Osteocyte (in vitro differentiated cells): ENCODE results near the gene GTF2A1L. TPM values are rescaled to one million over a fixed set of nuclear protein-coding genes. Genes with fewer than 3 reads are reported as not detected.

Source experiments
- DNase-seq: peaks from one replicate; pipeline ENCODE4 v3.0.0; 2021; ENCODE audit warnings: mixed read lengths; ENCODE audit not compliant: unreplicated experiment; ENCODE audit errors: extremely low spot score
- H3K27ac Mint-ChIP-seq: one replicate; pipeline ENCODE4 v1.8.0; 2021; ENCODE audit warnings: mild to moderate bottlenecking, mixed read lengths; ENCODE audit not compliant: unreplicated experiment
- H3K27me3 Mint-ChIP-seq: one replicate; pipeline ENCODE4 v1.8.0; 2021; ENCODE audit warnings: mixed read lengths; ENCODE audit not compliant: unreplicated experiment
- H3K36me3 Mint-ChIP-seq: one replicate; pipeline ENCODE4 v1.8.0; 2021; ENCODE audit warnings: mixed read lengths; ENCODE audit not compliant: unreplicated experiment
- H3K4me1 Mint-ChIP-seq: one replicate; pipeline ENCODE4 v1.8.0; 2021; ENCODE audit warnings: mixed read lengths; ENCODE audit not compliant: unreplicated experiment
- H3K4me3 Mint-ChIP-seq: one replicate; pipeline ENCODE4 v1.8.0; 2021; ENCODE audit warnings: mild to moderate bottlenecking, moderate library complexity, mixed read lengths; ENCODE audit not compliant: unreplicated experiment
- H3K9me3 Mint-ChIP-seq: one replicate; pipeline ENCODE4 v1.8.0; 2021; ENCODE audit warnings: mixed read lengths; ENCODE audit not compliant: unreplicated experiment
- CTCF ChIP-seq: fragments of 200-600 bp; sonication (generic); IDR thresholded peaks from 2 replicates; pipeline ENCODE4 v1.5.0; 2021; ENCODE audit warnings: antibody characterized with exemption, mild to moderate bottlenecking, moderate library complexity
- total RNA-seq: library from RNA; stranded (reverse); gene quantifications from 2 replicates; pipeline ENCODE4 v1.2.1, GENCODE V29; 2021

The GTF2A1L gene
- total RNA-seq, 1 donor from 2014 or later = not detected

- Mint-ChIP-seq H3K9me3 (no peaks in the 10 kb centered on the region), H3K4me1 (peaks cover 63% of the 10 kb centered on the region), H3K27ac (peak overlapping the region; percentile 82), H3K4me3 (no peak overlapping the region), H3K36me3 (no peaks in the 10 kb centered on the region), H3K27me3 (no peaks in the 10 kb centered on the region)
- no peak for DNase-seq
- TF ChIP-seq CTCF = no peak
Observed at GRCh38 chr2:48715042-48715899, 97.6 kb downstream of the GTF2A1L start.

GRCh38 chr2:48715956-48716355 is 98.3 kb downstream of the GTF2A1L start:
- DNase-seq = peak; percentile 88
- Mint-ChIP-seq H3K4me1 (peaks cover 65% of the 10 kb centered on the region), H3K27ac (peak overlapping the region; percentile 82), H3K27me3 (no peaks in the 10 kb centered on the region), H3K9me3 (no peaks in the 10 kb centered on the region), H3K36me3 (no peaks in the 10 kb centered on the region), H3K4me3 (no peak overlapping the region)
- TF ChIP-seq CTCF = no peak

- no peak for TF ChIP-seq CTCF
- Mint-ChIP-seq H3K4me1 (peaks cover 78% of the 10 kb centered on the region), H3K36me3 (no peaks in the 10 kb centered on the region), H3K27ac (peak overlapping the region; percentile 52), H3K27me3 (no peaks in the 10 kb centered on the region), H3K9me3 (no peaks in the 10 kb centered on the region), H3K4me3 (no peak overlapping the region)
- no peak for DNase-seq
Observed at GRCh38 chr2:48717846-48718245, 100.2 kb downstream of the GTF2A1L start.

GRCh38 chr2:48719480-48720177 is 102.0 kb downstream of the GTF2A1L start:
- TF ChIP-seq CTCF = no peak
- Mint-ChIP-seq H3K27ac (peak overlapping the region; percentile 58), H3K27me3 (no peaks in the 10 kb centered on the region), H3K36me3 (no peaks in the 10 kb centered on the region), H3K4me3 (no peak overlapping the region), H3K9me3 (no peaks in the 10 kb centered on the region), H3K4me1 (peaks cover 80% of the 10 kb centered on the region)
- no peak for DNase-seq

GRCh38 chr2:48721158-48721557 is 103.5 kb downstream of the GTF2A1L start:
- no peak for TF ChIP-seq CTCF
- Mint-ChIP-seq H3K4me1 (peaks cover 67% of the 10 kb centered on the region), H3K36me3 (no peaks in the 10 kb centered on the region), H3K4me3 (no peak overlapping the region), H3K27me3 (no peaks in the 10 kb centered on the region), H3K27ac (no peak overlapping the region), H3K9me3 (no peaks in the 10 kb centered on the region)
- no peak for DNase-seq
